ENCODE results near the gene CPOX.

CPOX gene

GRCh38 chr3:98583766-98584165 is 9.6 kb downstream of the CPOX start:
- no peak for TF ChIP-seq CTCF (IDR thresholded peaks at IDR 0.05; ENCODE audit: borderline replicate concordance, insufficient read depth, low read depth, low read length)
- no peak overlapping the region for H3K4me3 ChIP-seq (ENCODE audit: low read depth, low read length)

DNA sequence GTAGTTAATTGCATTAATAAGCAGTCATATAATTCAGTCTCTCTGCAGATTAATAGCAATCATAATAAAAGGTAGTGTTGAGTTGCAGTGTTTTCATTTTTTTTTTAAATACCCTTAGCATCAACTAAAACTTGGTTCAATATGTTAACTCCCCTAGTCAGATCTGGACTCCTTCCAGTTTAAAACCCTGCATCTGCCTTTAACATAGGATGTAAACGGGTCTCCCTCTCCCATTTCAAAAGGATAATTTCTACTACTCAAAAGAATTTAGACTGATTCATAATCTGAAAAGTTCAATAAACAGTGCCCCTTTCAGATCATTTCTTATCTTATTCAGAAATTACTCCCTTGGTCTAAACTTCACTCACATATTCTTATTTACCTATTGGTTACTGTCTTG is 11.4 kb downstream of the CPOX start:
- H3K4me3 ChIP-seq (ENCODE audit: low read depth, low read length), result no peak overlapping the region
- TF ChIP-seq CTCF (IDR thresholded peaks at IDR 0.05; ENCODE audit: borderline replicate concordance, insufficient read depth, low read depth, low read length), result no peak

- H3K4me3 ChIP-seq (ENCODE audit: low read depth, low read length), result no peak overlapping the region
- no peak for TF ChIP-seq CTCF (IDR thresholded peaks at IDR 0.05; ENCODE audit: borderline replicate concordance, insufficient read depth, low read depth, low read length)
Measured at GRCh38 chr3:98581474-98581873, 11.9 kb downstream of the CPOX start.

DNA sequence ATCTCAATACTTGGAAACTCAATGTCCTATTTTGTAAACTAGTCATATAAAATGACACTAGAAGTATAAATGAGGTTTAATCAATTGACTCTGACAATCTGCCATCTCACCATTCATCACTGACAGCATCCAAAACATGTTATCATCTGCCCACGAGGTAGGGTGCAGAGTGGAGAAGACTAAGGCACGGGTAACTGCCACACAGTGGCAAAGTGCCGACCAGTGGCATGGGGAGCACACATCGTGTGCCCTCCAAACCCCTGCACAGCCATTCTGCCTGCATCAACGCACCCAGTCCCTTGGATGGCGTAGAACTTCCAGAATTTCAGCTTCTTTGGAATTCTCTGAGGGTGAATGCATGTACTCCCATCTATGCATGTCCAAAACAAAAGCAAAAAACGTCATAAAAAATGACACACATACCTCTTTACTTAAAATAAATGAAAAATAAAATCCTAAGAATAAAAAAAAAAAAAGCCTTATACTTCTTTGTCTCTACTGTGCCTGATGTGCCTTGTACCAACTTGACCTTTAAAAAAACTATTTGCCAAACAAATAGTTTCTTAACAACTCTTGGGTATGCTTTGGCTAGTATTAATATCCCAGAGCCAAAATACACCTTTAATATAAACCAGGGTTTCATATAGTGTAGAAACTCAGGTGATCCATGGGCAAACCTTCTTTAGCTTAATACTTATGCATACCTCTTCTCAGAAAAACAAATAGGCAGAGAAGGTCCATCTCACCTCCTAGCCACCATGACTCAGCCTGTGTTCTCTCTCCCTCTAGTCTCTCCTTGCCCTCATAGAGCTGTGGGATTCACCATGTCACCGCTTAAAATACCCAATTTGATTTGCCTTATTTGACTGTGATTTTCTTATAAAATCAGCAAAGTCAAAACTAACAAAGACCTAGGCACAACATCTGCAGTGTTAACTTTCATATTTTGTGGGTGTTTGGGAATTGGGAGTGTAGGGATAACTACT is 12.7 kb downstream of the CPOX start:
- H3K4me3 ChIP-seq (ENCODE audit: low read depth, low read length), result no peak overlapping the region
- TF ChIP-seq CTCF (IDR thresholded peaks at IDR 0.05; ENCODE audit: borderline replicate concordance, insufficient read depth, low read depth, low read length), result no peak

- H3K4me3 ChIP-seq (ENCODE audit: low read depth, low read length), result no peak overlapping the region
- no peak for TF ChIP-seq CTCF (IDR thresholded peaks at IDR 0.05; ENCODE audit: borderline replicate concordance, insufficient read depth, low read depth, low read length)
Measured at GRCh38 chr3:98577178-98577895, 16.1 kb downstream of the CPOX start.

DNA sequence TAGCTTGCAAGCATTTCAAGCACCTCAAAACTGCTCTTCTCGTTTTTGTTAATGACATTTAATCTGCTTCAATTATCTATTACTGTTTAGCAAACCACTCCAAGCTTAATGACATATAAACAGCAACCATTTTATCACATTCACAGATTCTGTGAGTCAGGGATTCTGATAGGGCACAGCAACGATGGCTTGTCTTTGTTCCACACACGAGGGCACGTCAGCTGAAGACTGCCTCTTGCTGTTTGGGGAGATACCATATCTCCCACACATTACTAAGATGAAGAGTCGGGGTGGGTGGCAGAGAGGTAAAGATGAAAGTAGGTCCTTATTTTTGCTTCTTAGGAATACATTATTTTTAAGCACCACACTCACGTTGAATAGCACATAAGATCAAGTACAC is 19.3 kb downstream of the CPOX start:
- no peak overlapping the region for H3K4me3 ChIP-seq (ENCODE audit: low read depth, low read length)
- no peak for TF ChIP-seq CTCF (IDR thresholded peaks at IDR 0.05; ENCODE audit: borderline replicate concordance, insufficient read depth, low read depth, low read length)

Measured in GM12875 (cell line).